Suprapubic skin (tissue), 4 donors: ENCODE data around the gene INTS6L. TPM values are rescaled to one million over a fixed set of nuclear protein-coding genes. Genes with fewer than 3 reads are reported as not detected.

Experiments
- DNase-seq, 2 donors: peaks; one replicate each; pipeline ENCODE4 v3.0.0-alpha.2; 2019; ENCODE audit warnings: low spot score in 2 of 2
- H3K27ac ChIP-seq: fragments of 200-600 bp; sonication (generic); one replicate; pipeline ENCODE4 v1.5.1; 2019
- H3K27me3 ChIP-seq: fragments of 200-600 bp; sonication (generic); one replicate; pipeline ENCODE4 v1.5.1; 2019
- H3K36me3 ChIP-seq: fragments of 200-600 bp; sonication (generic); one replicate; pipeline ENCODE4 v1.5.1; 2019
- H3K4me1 ChIP-seq: fragments of 200-600 bp; sonication (generic); one replicate; pipeline ENCODE4 v1.5.1; 2019
- H3K4me3 ChIP-seq: fragments of 200-600 bp; sonication (generic); one replicate; pipeline ENCODE4 v1.5.1; 2019; ENCODE audit warnings: mild to moderate bottlenecking
- H3K9me3 ChIP-seq: fragments of 200-600 bp; sonication (generic); one replicate; pipeline ENCODE4 v1.5.1; 2019
- CTCF ChIP-seq, 2 donors: fragments of 200-600 bp in 1 of 2; fragments of 450-650 bp in 1 of 2; sonication (generic) in 1 of 2; IDR thresholded peaks; one replicate each; pipeline ENCODE4 v1.5.1; 2016 to 2019; ENCODE audit warnings: antibody characterized with exemption in 2 of 2, mild to moderate bottlenecking in 1 of 2, moderate library complexity in 1 of 2
- EP300 ChIP-seq: sonication (generic); formaldehyde crosslinking; IDR thresholded peaks from one replicate; pipeline ENCODE4 v1.6.1; 2017; ENCODE audit warnings: antibody characterized with exemption
- POLR2A ChIP-seq, 2 donors: fragments of 450-650 bp; IDR thresholded peaks; one replicate each; pipeline ENCODE4 v1.6.1; 2017; ENCODE audit warnings: antibody characterized with exemption in 2 of 2, mild to moderate bottlenecking in 2 of 2, moderate library complexity in 2 of 2
- POLR2AphosphoS5 ChIP-seq, 3 donors: sonication (generic); formaldehyde crosslinking; IDR thresholded peaks; one replicate each; pipeline ENCODE4 v1.6.1; 2017; ENCODE audit warnings: antibody characterized with exemption in 3 of 3
- WGBS: methylation state at CpG from one replicate; pipeline ENCODE4 v1.1.5; 2018; 5-methylcytosine and 5-hydroxymethylcytosine counted together
- total RNA-seq, 4 donors: library from RNA; depleted of rRNA; stranded (reverse); fragments of >200 nt; gene quantifications; one replicate each; pipeline ENCODE4 v1.1.0, GENCODE V29; 2016

INTS6L gene
- total RNA-seq, 4 donors from 2014 or later, result 9.2 to 28.8 (median 12.6) TPM

DNA sequence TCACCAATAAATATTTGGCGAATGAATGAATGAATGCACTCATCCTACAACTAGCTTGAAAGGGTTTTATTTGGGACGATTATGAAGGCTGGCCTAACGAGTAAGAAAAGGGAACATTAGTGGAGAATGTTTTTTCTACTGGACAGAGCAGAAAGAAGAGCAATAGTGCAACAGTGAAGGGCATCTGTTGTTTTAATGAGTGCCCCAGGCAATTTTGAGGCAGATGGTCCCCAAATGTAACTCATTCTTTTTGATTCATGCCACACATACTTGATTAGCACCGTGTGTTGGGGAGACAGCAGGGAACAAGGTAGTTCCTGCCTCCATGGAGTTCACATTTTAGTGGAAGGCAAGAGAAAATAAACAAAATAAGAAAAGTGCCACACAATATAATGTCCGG, 22.7 kb upstream of the INTS6L start:
- TF ChIP-seq CTCF (IDR thresholded peaks at IDR 0.05) (no peak), POLR2AphosphoS5 (IDR thresholded peaks at IDR 0.05) (no peak), EP300 (no peak)
- Histone ChIP-seq H3K27me3 (no peaks in the 10 kb centered on the region), H3K9me3 (no peaks in the 10 kb centered on the region), H3K36me3 (no peaks in the 10 kb centered on the region), H3K4me3 (no peak overlapping the region), H3K27ac (no peak overlapping the region), H3K4me1 (no peaks in the 10 kb centered on the region)
- no peak for DNase-seq
- 60% methylated on average over 5 of the region's 5 CpGs for WGBS

DNA sequence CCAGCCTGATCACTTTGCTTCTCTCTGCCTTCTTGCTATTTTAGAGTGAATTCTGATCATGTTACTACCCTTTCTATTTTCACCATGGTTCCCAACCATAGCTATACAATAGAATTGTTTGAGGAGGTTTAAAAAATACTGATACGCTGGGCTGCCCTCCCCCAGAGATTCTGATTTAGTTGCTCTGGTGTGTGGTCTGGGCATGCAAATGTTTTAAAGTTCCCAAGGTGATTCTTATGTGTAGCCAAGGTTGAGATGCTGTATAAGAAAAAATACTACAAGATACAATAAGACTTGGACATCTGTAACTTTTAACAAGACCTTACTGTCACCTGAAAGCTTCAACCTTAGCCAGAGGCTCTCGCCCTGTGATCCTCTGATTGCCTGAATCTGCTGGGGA, 22.2 kb upstream of the INTS6L start:
- Histone ChIP-seq H3K4me1 (no peaks in the 10 kb centered on the region), H3K27ac (no peak overlapping the region), H3K9me3 (no peaks in the 10 kb centered on the region), H3K36me3 (no peaks in the 10 kb centered on the region), H3K27me3 (no peaks in the 10 kb centered on the region), H3K4me3 (no peak overlapping the region)
- no peak for TF ChIP-seq POLR2A (IDR thresholded peaks at IDR 0.05)
- 85% methylated on average over 2 of the region's 2 CpGs for WGBS
- DNase-seq, result no peak

DNA sequence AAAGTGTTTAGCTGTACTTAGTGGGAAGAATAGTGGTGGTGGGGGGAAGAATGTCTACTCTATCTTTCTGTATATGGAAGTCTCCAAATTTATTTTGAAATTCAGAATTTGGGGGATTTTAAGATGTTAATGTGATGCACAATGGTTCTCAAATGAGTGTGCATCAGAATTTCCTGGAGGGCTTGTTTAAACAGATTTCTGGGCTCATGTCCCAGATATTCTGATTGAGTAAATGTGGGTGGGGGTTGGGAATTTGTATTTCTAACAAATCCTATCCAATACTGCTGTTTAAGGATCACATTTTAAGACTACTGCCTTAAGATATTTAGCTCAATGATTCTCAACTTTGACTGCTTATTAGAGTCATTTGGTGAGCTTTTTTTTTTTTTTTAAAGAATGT, 15.1 kb upstream of the INTS6L start:
- Histone ChIP-seq H3K4me1 (no peaks in the 10 kb centered on the region), H3K4me3 (no peak overlapping the region), H3K27me3 (no peaks in the 10 kb centered on the region), H3K9me3 (no peaks in the 10 kb centered on the region), H3K27ac (no peak overlapping the region), H3K36me3 (no peaks in the 10 kb centered on the region)
- TF ChIP-seq POLR2A (IDR thresholded peaks at IDR 0.05) (no peak), EP300 (no peak), CTCF (IDR thresholded peaks at IDR 0.05) (no peak), POLR2AphosphoS5 (IDR thresholded peaks at IDR 0.05) (no peak)
- DNase-seq, result no peak

DNA sequence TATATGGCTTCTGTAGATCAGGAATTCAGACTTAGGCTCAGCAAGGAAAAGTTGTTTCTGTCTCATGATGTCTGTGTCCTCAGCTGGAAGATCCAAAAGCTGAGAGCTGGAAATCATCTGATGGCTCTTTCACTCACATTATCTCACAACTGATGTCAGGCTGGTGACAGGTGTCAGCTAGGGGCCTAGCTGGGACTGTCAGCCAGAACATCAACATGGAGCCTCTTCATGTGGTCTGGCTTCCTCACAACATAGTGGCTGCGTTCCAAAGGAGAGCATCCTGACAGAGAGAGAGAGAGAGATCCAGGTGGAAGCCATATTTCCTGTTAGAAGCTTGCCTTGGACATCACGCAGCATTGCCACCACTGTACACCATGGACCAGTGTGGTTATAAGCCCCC, 10.6 kb upstream of the INTS6L start:
- TF ChIP-seq CTCF (IDR thresholded peaks at IDR 0.05) (no peak), POLR2A (IDR thresholded peaks at IDR 0.05) (no peak), POLR2AphosphoS5 (IDR thresholded peaks at IDR 0.05) (no peak), EP300 (no peak)
- H3K27ac ChIP-seq, result no peak overlapping the region
- no peaks in the 10 kb centered on the region for H3K36me3 ChIP-seq
- no peak for DNase-seq
- 71% methylated on average over 2 of the region's 2 CpGs for WGBS
- H3K27me3 ChIP-seq, result no peaks in the 10 kb centered on the region
- H3K4me3 ChIP-seq, result no peak overlapping the region
- H3K4me1 ChIP-seq, result no peaks in the 10 kb centered on the region
- H3K9me3 ChIP-seq, result no peaks in the 10 kb centered on the region

DNA sequence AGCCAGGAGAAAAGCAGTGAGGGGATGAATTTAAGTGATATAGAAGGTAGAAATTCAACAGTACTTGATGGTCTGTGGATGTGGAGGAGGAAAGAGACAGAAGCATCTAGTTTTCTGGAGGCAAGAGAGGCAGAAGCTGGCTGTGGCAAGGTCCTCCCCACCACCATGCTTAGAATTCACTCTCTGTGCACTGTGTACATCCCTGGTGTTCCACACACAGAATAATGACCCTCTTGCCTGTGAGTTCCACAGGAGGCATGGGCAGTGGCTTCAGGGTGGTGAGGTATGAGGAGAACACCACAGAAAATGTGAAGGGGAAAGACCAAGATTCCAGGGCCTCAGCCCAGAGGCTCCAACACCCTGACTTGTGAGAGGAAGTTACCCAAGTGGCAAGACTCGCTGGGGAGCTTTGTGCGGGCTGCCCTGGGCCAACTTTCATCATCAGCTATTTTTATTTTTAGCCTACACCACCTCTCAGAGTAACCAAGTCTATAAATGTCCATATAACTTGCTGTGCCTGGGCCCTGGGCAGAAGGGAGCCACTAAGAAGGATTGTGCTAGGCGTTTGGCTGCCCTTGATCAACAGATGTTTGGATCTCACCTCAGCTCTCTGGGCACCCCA, 7.8 kb upstream of the INTS6L start:
- Histone ChIP-seq H3K9me3 (no peaks in the 10 kb centered on the region), H3K27me3 (no peaks in the 10 kb centered on the region), H3K27ac (no peak overlapping the region), H3K4me1 (no peaks in the 10 kb centered on the region), H3K36me3 (no peaks in the 10 kb centered on the region), H3K4me3 (no peak overlapping the region)
- 25% methylated on average over 2 of the region's 3 CpGs for WGBS
- TF ChIP-seq CTCF (IDR thresholded peaks at IDR 0.05) (no peak), EP300 (no peak), POLR2AphosphoS5 (IDR thresholded peaks at IDR 0.05) (no peak), POLR2A (IDR thresholded peaks at IDR 0.05) (no peak)
- no peak for DNase-seq

DNA sequence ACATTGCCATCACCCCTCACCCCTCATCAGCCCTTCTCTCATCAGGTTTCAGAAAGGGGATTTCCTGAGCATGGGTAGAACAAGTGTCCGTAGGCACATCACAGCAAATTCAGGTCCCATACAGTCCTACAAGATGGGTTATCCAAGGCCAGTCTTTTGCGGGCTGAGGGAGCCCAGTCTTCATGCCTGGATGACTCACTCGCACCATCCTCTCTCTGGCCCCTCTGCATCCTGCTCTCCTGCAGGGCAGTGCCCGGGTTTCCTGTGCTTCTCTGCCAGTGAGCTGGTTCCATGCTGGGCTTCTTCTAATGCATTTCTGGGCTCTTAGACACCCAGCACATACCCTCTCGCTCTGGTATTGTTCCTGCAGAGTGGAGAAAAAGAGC, 7.3 kb upstream of the INTS6L start:
- WGBS, result 71% methylated on average over 5 of the region's 5 CpGs
- Histone ChIP-seq H3K9me3 (no peaks in the 10 kb centered on the region), H3K27ac (no peak overlapping the region), H3K4me1 (no peaks in the 10 kb centered on the region), H3K36me3 (no peaks in the 10 kb centered on the region), H3K4me3 (no peak overlapping the region), H3K27me3 (no peaks in the 10 kb centered on the region)
- no peak for DNase-seq
- no peak for TF ChIP-seq POLR2A (IDR thresholded peaks at IDR 0.05)
- no peak for TF ChIP-seq CTCF (IDR thresholded peaks at IDR 0.05)
- no peak for TF ChIP-seq POLR2AphosphoS5 (IDR thresholded peaks at IDR 0.05)
- TF ChIP-seq EP300, result no peak
